Vagina (tissue), 2 donors: ENCODE data around the gene FNDC3A.

Source experiments
- POLR2A ChIP-seq, 2 donors: fragments of 450-650 bp; IDR thresholded peaks; one replicate each; pipeline ENCODE4 v1.6.1; 2017; ENCODE audit warnings: antibody characterized with exemption in 2 of 2, mild to moderate bottlenecking in 2 of 2, moderate library complexity in 2 of 2
- POLR2AphosphoS5 ChIP-seq, 2 donors: sonication (generic); formaldehyde crosslinking; IDR thresholded peaks; one replicate each; pipeline ENCODE4 v1.9.0; 2017; ENCODE audit warnings: antibody characterized with exemption in 2 of 2, mild to moderate bottlenecking in 2 of 2, low read depth in 1 of 2; ENCODE audit not compliant: insufficient read depth in 1 of 2
- TF ChIP-seq, protein P1 (sequence below), 3 experiments: fragments of 450-650 bp in 2 of 3; fragments of 200-600 bp in 1 of 3; sonication (generic) in 1 of 3; IDR thresholded peaks; one replicate each; pipeline ENCODE4 v1.5.1; 2017 to 2019; ENCODE audit warnings: antibody characterized with exemption in 3 of 3, mild to moderate bottlenecking in 2 of 3, moderate library complexity in 2 of 3

- TF ChIP-seq, protein P1, sequence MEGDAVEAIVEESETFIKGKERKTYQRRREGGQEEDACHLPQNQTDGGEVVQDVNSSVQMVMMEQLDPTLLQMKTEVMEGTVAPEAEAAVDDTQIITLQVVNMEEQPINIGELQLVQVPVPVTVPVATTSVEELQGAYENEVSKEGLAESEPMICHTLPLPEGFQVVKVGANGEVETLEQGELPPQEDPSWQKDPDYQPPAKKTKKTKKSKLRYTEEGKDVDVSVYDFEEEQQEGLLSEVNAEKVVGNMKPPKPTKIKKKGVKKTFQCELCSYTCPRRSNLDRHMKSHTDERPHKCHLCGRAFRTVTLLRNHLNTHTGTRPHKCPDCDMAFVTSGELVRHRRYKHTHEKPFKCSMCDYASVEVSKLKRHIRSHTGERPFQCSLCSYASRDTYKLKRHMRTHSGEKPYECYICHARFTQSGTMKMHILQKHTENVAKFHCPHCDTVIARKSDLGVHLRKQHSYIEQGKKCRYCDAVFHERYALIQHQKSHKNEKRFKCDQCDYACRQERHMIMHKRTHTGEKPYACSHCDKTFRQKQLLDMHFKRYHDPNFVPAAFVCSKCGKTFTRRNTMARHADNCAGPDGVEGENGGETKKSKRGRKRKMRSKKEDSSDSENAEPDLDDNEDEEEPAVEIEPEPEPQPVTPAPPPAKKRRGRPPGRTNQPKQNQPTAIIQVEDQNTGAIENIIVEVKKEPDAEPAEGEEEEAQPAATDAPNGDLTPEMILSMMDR (IDR thresholded peaks at IDR 0.05): peak in 1 of 3 experiments; percentile 26
- TF ChIP-seq POLR2AphosphoS5 (IDR thresholded peaks at IDR 0.05; ENCODE audit: insufficient read depth in 1 of 2, low read depth in 1 of 2): no peak
- TF ChIP-seq POLR2A (IDR thresholded peaks at IDR 0.05): no peak
Measured at GRCh38 chr13:48976576-48977285, 1.0 kb downstream of the FNDC3A start.
